Subcutaneous abdominal adipose tissue (tissue), 5 donors: ENCODE measurements around the gene PRMT3.
"Not testable (repeated sequence)": the region's sequence is repeated elsewhere in the genome, so short reads cannot be mapped to it uniquely, and the experiment has no call there.

Source experiments
- H3K27ac ChIP-seq: one replicate; pipeline ENCODE4 v1.7.0; 2013; ENCODE audit warnings: low read depth, mild to moderate bottlenecking, inconsistent platforms, low read length, moderate library complexity
- H3K27me3 ChIP-seq, 5 donors: one replicate each; pipeline ENCODE4 v1.7.0; 2013; ENCODE audit warnings: low read length in 5 of 5, inconsistent platforms in 1 of 5; ENCODE audit not compliant: control insufficient read depth in 5 of 5, insufficient read depth in 4 of 5
- H3K36me3 ChIP-seq, 5 donors: one replicate each; pipeline ENCODE4 v1.7.0; 2013; ENCODE audit warnings: low read length in 5 of 5; ENCODE audit not compliant: control insufficient read depth in 5 of 5, insufficient read depth in 5 of 5
- H3K4me1 ChIP-seq, 5 donors: one replicate each; pipeline ENCODE4 v1.7.0; 2013; ENCODE audit warnings: low read length in 5 of 5, mild to moderate bottlenecking in 3 of 5, moderate library complexity in 1 of 5; ENCODE audit not compliant: control insufficient read depth in 5 of 5, insufficient read depth in 5 of 5
- H3K4me3 ChIP-seq, 5 donors: one replicate each; pipeline ENCODE4 v1.7.0; 2013; ENCODE audit warnings: low read length in 5 of 5, low read depth in 1 of 5
- H3K9ac ChIP-seq, 5 donors: one replicate each; pipeline ENCODE4 v1.7.0; 2013; ENCODE audit warnings: low read length in 5 of 5, mild to moderate bottlenecking in 4 of 5, moderate library complexity in 3 of 5
- H3K9me3 ChIP-seq, 5 donors: one replicate each; pipeline ENCODE4 v1.7.0; 2013; ENCODE audit warnings: low read length in 5 of 5; ENCODE audit not compliant: control insufficient read depth in 5 of 5
- donor health status: healthy.
- donor health status: healthy.
- donor health status: healthy.
- donor health status: healthy.
- donor health status: healthy.

Gene PRMT3

DNA sequence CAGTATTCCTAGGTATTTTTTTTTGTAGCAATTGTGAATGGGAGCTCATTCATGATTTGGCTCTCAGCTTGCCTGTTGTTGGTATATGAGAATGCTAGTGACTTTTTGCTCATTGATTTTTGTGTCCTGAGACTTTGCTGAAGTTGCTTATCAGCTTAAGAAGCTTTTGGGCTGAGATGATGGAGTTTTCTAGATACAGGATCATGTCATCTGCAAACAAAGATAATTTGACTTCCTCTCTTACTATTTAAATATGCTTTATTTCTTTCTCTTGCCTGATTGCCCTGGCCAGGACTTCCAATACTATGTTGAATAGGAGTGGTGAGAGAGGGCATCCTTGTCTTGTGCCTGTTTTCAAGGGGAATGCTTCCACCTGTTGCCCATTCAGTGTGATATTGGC is 84.4 kb downstream of the PRMT3 start:
- H3K4me3 ChIP-seq, H3K9me3 ChIP-seq: not testable (repeated sequence)

GRCh38 chr11:20474176-20474881 is 86.8 kb downstream of the PRMT3 start:
- Histone ChIP-seq H3K9ac (no peak overlapping the region), H3K27ac (no peak overlapping the region), H3K4me3 (no peak overlapping the region)

More for the DNA sequence above, 84.4 kb downstream of the PRMT3 start:
- not testable (repeated sequence) for H3K27ac ChIP-seq, H3K27me3 ChIP-seq, H3K9ac ChIP-seq, H3K36me3 ChIP-seq
- H3K4me1 ChIP-seq: peaks cover 0 to 14% (median 7%) of the 10 kb centered on the region in 5 donors

GRCh38 chr11:20474882-20475517 is 87.5 kb downstream of the PRMT3 start:
- Histone ChIP-seq H3K9ac (no peak overlapping the region), H3K27ac (no peak overlapping the region), H3K9me3 (peaks cover 0 to 2% (median 0%) of the 10 kb centered on the region in 5 donors), H3K27me3 (no peaks in the 10 kb centered on the region), H3K4me3 (no peak overlapping the region), H3K4me1 (peaks cover 0 to 14% (median 7%) of the 10 kb centered on the region in 5 donors), H3K36me3 (peaks cover 0 to 5% (median 0%) of the 10 kb centered on the region in 5 donors)

More at GRCh38 chr11:20474176-20474881, 86.8 kb downstream of the PRMT3 start:
- Histone ChIP-seq H3K36me3 (peaks cover 0 to 5% (median 0%) of the 10 kb centered on the region in 5 donors), H3K9me3 (peaks cover 0 to 2% (median 0%) of the 10 kb centered on the region in 5 donors), H3K27me3 (no peaks in the 10 kb centered on the region), H3K4me1 (peaks cover 0 to 14% (median 7%) of the 10 kb centered on the region in 5 donors)

DNA sequence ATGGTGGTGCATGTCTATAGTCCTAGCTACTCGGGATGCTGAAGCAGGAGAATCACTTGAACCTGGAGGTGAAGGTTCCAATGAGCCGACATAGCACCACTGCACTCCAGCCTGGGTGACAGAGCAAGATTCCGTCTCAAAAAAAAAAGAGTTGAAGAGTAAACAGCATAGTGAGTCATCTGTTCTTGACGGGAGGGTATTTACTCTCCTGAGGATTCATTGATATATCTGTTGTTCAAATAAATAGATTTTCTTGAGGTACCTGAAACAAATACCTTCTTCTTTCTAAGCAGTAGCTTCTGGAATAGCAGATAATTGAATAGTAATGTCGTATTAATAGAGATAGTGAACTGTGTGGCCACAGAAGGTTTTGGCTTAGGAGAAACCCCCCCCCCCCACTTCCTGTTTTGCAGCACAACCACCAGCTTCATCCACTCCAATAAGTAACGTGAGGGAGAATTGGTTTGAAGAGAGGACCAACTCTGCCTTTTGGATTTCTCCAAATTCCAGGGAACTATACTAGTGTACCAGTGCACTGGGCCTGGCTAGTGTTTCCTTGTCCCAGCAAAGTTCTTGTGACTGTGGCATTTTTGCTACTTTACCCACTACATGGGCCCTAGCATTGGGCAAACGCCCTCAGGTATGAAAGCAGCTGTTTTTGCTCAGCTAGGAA is 90.0 kb downstream of the PRMT3 start:
- Histone ChIP-seq H3K4me1 (peaks cover 0 to 14% (median 7%) of the 10 kb centered on the region in 5 donors), H3K27ac (no peak overlapping the region), H3K4me3 (no peak overlapping the region)

GRCh38 chr11:20479513-20479912 is 92.0 kb downstream of the PRMT3 start:
- Histone ChIP-seq H3K4me1 (peaks cover 0 to 8% (median 5%) of the 10 kb centered on the region in 5 donors), H3K9me3 (no peaks in the 10 kb centered on the region), H3K36me3 (peaks cover 0 to 3% (median 0%) of the 10 kb centered on the region in 5 donors), H3K27ac (no peak overlapping the region), H3K9ac (no peak overlapping the region), H3K27me3 (no peaks in the 10 kb centered on the region), H3K4me3 (no peak overlapping the region)

More for the DNA sequence above, 90.0 kb downstream of the PRMT3 start:
- Histone ChIP-seq H3K27me3 (no peaks in the 10 kb centered on the region), H3K9ac (no peak overlapping the region), H3K9me3 (no peaks in the 10 kb centered on the region), H3K36me3 (peaks cover 0 to 3% (median 0%) of the 10 kb centered on the region in 5 donors)

DNA sequence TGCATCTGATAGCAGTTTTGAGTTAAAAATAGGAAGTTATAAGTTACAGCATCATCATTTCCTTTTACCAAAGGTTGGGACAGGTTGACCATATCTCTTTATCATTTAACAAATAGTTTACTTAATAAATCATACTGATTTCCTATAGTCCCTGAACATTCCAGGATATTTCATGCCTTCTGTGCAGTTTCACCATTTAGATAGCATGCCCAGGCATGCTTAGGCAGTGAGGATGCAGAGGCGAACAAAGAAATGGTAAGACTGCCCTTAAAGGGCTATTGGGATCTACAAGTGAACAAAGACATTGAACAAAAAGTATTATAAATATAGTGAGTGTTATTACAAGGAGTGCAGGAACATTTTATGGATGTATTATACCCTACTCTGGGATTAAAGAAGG is 96.4 kb downstream of the PRMT3 start:
- H3K4me1 ChIP-seq: no peaks in the 10 kb centered on the region

GRCh38 chr11:20484416-20484815 is 96.9 kb downstream of the PRMT3 start:
- H3K36me3 ChIP-seq, H3K9me3 ChIP-seq, H3K27ac ChIP-seq, H3K4me1 ChIP-seq, H3K9ac ChIP-seq, H3K4me3 ChIP-seq, H3K27me3 ChIP-seq: not testable (repeated sequence)

More for the DNA sequence above, 96.4 kb downstream of the PRMT3 start:
- peaks cover 0 to 3% (median 0%) of the 10 kb centered on the region in 5 donors for H3K36me3 ChIP-seq
- H3K27me3 ChIP-seq: no peaks in the 10 kb centered on the region
- no peak overlapping the region for H3K27ac ChIP-seq
- no peak overlapping the region for H3K9ac ChIP-seq
- no peak overlapping the region for H3K4me3 ChIP-seq
- no peaks in the 10 kb centered on the region for H3K9me3 ChIP-seq

GRCh38 chr11:20488352-20488751 is 100.8 kb downstream of the PRMT3 start:
- H3K4me3 ChIP-seq: no peak overlapping the region
- no peaks in the 10 kb centered on the region for H3K4me1 ChIP-seq
- H3K27ac ChIP-seq: no peak overlapping the region
- no peaks in the 10 kb centered on the region for H3K9me3 ChIP-seq
- H3K27me3 ChIP-seq: no peaks in the 10 kb centered on the region
- H3K9ac ChIP-seq: no peak overlapping the region
- H3K36me3 ChIP-seq: no peaks in the 10 kb centered on the region

DNA sequence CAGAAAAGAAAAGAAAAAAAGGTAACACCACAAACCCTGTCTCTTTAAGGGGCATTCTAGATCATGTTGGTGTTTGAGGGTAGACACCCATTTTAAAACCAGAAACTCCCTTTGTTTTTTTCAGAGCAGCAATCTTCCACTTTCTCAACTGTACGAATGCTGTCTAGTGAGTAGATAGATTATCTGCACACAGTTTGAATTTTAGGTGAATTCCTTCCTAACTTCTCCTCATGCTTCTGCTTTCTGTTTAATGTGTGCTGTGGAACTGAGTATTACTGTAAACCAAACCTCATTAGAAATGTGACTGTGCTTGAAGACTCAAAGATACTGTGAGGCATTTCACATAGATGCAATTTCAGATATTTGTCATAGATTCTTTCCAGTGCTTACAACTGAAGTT is 102.4 kb downstream of the PRMT3 start:
- H3K36me3 ChIP-seq: peaks cover 0 to 5% (median 0%) of the 10 kb centered on the region in 5 donors
- no peaks in the 10 kb centered on the region for H3K4me1 ChIP-seq
- H3K27ac ChIP-seq: no peak overlapping the region
- H3K4me3 ChIP-seq: no peak overlapping the region
- H3K9ac ChIP-seq: no peak overlapping the region
- H3K9me3 ChIP-seq: no peaks in the 10 kb centered on the region
- H3K27me3 ChIP-seq: no peaks in the 10 kb centered on the region

GRCh38 chr11:20493340-20493739 is 105.8 kb downstream of the PRMT3 start:
- Histone ChIP-seq H3K36me3 (peaks cover 0 to 17% (median 10%) of the 10 kb centered on the region in 5 donors), H3K27me3 (no peaks in the 10 kb centered on the region), H3K9ac (no peak overlapping the region), H3K4me1 (no peaks in the 10 kb centered on the region), H3K9me3 (no peaks in the 10 kb centered on the region), H3K4me3 (no peak overlapping the region), H3K27ac (no peak overlapping the region)
